ENCODE results near the gene PPP1R3F. TPM values are rescaled to one million over a fixed set of nuclear protein-coding genes. Genes with fewer than 3 reads are reported as not detected.

PPP1R3F gene, protein sequence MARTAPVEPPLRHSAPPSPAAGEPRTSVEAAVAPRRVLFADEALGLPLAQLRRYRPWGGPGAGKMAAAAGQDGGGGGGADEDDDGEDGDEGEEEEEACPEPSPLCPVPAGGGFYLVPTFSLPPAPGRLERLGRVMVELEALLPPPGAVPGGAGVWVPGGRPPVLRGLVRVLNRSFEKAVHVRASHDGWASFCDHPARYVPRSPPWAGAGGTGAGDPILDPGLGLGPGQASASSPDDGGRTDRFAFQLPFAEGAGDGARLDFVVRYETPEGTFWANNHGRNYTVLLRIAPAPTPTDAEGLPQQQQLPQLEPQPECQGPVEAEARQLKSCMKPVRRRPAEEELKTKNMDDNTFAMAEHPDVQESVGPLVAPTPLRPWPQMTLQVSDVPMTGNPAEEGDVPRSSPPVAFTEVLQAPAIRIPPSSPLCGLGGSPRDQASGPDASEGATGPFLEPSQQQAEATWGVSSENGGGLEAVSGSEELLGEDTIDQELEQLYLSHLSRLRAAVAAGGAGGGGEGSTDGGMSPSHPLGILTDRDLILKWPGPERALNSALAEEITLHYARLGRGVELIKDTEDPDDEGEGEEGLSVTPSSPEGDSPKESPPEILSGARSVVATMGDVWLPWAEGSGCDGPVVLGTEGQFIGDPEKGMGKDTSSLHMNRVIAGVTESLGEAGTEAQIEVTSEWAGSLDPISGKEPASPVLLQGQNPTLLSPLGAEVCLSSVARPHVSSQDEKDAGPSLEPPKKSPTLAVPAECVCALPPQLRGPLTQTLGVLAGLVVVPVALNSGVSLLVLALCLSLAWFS
- 17.1 TPM for total RNA-seq

- DNase-seq (ENCODE audit: low spot score in 2 of 2) (no peak), FAIRE-seq (no peak)
These were observed at the start of gene PPP1R3F for GRCh38 chrX:49269767-49270248. PPP1R3F (plus strand) TSS chrX:49269793; CDS start chrX:49269870, 77 bp downstream.

- DNase-seq (ENCODE audit: low spot score in 2 of 2) (no peak), FAIRE-seq (no peak)
These were observed 49.5 kb upstream of the PPP1R3F start for GRCh38 chrX:49220100-49220499.

GRCh38 chrX:49221868-49222267 lies 47.7 kb upstream of the PPP1R3F start:
- no peak for FAIRE-seq

GRCh38 chrX:49225858-49226257 lies 43.7 kb upstream of the PPP1R3F start:
- no peak for FAIRE-seq

More at GRCh38 chrX:49221868-49222267, 47.7 kb upstream of the PPP1R3F start:
- no peak for DNase-seq (ENCODE audit: low spot score in 2 of 2)

GRCh38 chrX:49226946-49227345 lies 42.6 kb upstream of the PPP1R3F start:
- DNase-seq (ENCODE audit: low spot score in 2 of 2): no peak
- FAIRE-seq: no peak

More at GRCh38 chrX:49225858-49226257, 43.7 kb upstream of the PPP1R3F start:
- no peak for DNase-seq (ENCODE audit: low spot score in 2 of 2)

- DNase-seq (ENCODE audit: low spot score in 2 of 2) (no peak), FAIRE-seq (no peak)
These were observed 41.9 kb upstream of the PPP1R3F start for GRCh38 chrX:49227726-49228125.

GRCh38 chrX:49228185-49228584 lies 41.4 kb upstream of the PPP1R3F start:
- DNase-seq (ENCODE audit: low spot score in 2 of 2): no peak
- no peak for FAIRE-seq

DNA sequence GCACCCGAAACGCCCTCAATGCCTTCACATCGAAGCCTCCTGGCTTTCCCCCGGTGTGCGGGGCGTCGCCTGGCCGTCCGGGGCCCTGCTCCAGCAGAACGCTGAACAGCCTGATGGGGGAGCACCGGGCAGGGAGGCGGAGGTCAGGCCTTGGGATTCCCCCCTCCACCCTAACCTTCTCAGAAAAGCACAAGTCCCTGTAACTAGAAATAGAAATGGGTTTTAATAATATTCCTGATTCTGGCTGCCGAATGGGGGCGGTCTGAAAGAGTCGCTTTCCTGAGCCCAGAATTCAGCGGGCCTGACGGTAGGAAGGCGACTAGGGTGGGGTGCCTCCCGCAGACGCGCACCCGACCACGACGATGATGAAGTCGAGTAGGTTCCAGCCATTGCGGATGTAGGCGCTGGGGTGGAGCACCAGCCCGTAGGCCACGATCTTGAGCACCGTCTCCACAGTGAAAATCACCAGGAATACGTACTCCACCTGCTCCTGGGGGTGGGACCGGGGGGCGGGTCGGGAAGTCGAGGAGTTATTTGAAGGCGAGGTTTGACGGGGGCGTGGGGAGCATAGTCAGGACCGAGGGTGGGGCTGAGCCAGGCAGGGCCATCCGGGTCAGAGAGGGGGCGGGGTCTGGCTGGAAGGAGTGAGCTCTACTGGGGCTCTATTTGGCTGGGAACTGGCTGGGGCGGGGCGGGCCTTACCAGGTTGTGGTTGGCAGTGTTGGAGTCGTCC lies 38.9 kb upstream of the PPP1R3F start:
- DNase-seq (ENCODE audit: low spot score in 2 of 2): peak in 1 of 2 donors; percentile 29
- no peak for FAIRE-seq

- no peak for FAIRE-seq
- DNase-seq (ENCODE audit: low spot score in 2 of 2): no peak
These were observed 38.1 kb upstream of the PPP1R3F start for GRCh38 chrX:49231333-49232000.

GRCh38 chrX:49232525-49232924 lies 37.1 kb upstream of the PPP1R3F start:
- DNase-seq (ENCODE audit: low spot score in 2 of 2) (no peak), FAIRE-seq (no peak)

DNA sequence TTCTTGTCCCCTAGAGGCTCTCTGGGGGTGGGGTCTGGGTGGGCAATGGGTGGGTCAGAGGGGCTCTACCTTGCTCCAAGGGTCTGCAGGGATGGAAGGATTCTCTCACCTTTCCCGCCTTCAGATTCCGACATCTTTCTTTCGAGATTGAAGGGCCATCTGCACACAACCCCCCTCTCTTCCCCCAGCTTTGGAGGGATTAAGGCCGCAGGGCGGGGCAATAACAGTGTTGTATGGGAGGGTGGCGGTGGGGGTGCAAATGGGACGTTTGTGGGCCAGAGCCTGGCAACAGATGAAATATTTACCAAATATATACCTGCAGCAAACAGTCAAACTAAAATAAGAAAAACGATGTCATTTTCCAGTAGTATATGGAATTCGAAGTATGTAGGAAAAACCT lies 36.4 kb upstream of the PPP1R3F start, which contains the start of gene CACNA1F:
CACNA1F (minus strand) TSS at position 165 of the 400 bp plus-strand sequence; CDS start at position 134, 31 bp downstream.
- FAIRE-seq (no peak), DNase-seq (ENCODE audit: low spot score in 2 of 2) (no peak)

- FAIRE-seq (no peak), DNase-seq (ENCODE audit: low spot score in 2 of 2) (no peak)
These were observed 35.6 kb upstream of the PPP1R3F start for GRCh38 chrX:49233887-49234555.

DNA sequence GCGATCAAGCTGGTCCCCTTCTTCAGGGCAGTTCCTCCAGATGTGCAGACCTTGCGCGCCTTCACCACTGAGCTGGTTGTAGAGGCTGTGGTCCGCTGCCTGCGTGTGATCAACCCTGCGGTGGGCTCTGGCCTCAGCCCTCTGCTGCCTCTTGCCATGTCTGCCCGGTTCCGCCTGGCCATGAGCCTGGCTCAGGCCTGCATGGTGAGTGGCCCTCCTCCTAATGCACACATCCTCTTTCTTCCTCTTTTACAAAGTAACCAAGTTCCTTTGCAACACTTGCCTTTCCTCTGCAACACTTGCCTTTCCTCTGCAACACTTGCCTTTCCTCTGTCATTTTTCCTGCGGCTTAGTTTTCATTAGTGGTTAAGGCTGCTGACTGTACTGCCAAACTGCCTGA lies 32.5 kb upstream of the PPP1R3F start:
- FAIRE-seq: no peak

DNA sequence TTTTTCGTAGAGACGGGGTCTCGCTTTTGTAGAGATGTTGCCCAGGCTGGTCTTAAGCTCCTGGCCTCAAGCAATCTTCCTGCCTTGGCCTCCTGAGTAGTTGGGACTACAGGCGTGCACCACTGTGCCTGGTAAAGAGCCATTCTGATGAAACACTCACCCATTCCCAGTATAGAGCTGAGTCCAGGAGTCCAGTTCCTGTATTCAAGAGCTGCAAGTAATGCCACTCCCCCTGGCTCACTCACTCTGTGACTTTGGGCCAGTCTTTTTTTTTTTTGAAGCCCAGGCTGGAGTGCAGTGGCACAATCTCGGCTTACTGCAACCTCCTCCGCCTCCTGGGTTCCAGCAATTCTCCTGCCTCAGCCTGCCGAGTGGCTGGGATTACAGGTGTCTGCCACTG lies 30.9 kb upstream of the PPP1R3F start:
- DNase-seq (ENCODE audit: low spot score in 2 of 2) (no peak), FAIRE-seq (no peak)

More for the DNA sequence above, 32.5 kb upstream of the PPP1R3F start:
- no peak for DNase-seq (ENCODE audit: low spot score in 2 of 2)

DNA sequence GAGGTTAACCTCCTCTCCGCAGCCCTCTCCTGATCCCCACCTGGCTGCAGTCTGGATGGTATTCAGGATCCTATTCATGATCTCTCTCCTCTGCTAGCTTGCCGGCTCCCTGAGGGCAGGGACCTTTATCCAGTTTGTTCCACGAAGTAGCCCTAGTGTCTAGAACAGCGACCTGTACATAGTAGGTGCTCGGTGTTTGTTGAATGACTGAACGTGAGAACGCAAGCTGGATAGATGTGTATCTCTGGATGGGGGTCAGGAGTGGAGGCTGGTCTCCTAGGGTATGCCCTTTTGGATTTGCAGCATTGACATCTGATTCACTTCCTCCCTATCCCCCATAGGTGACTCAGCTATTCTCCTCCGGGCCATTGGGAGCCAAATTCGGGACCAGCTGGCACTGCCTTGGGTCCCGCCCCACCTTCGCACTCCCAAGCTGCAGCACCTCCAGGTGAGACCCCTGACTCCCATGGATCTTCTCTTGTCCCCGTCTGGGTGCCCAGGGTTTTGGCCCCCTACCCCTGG lies 27.0 kb upstream of the PPP1R3F start:
- DNase-seq (ENCODE audit: low spot score in 2 of 2) (no peak), FAIRE-seq (no peak)

DNA sequence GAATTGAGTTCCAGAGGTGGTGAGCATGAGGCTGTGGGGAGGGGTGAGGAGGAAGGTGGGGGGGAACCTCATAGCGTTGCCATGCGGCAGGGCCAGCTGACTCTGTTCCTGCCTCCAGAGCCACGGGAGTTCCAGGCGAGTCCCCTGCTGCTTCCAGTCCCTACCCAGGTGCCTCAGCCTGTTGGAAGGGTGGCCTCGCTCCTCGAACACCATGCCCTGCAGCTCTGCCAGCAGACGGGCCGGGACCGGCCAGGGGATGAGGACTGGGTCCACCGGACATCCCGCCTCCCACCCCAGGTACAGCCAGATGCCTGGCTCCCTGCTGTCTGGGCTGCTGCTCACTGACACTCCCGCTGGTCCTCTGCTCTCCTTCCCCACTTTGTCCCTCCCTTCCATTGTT lies 26.4 kb upstream of the PPP1R3F start:
- FAIRE-seq (no peak), DNase-seq (ENCODE audit: low spot score in 2 of 2) (no peak)

DNA sequence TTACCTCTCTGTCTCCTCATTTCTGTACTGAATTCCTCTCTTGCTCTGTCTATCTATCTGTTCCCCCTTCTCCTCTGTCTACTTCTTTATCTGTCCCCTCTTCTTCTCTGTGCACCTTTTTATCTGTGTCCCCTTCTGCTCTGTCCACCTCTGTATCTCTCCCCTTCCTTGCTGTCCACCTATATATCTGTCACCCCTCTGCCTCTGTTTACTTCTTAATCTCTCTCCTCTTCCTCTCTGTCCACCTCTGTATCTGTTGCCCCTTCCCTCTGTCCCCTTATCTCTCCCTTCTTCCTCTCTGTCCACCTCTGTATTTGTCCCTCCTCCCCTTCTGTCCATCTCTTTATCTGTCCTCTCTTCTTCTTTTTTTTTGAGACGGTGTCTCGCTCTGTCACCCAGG lies 25.4 kb upstream of the PPP1R3F start:
- DNase-seq (ENCODE audit: low spot score in 2 of 2) (no peak), FAIRE-seq (no peak)

DNA sequence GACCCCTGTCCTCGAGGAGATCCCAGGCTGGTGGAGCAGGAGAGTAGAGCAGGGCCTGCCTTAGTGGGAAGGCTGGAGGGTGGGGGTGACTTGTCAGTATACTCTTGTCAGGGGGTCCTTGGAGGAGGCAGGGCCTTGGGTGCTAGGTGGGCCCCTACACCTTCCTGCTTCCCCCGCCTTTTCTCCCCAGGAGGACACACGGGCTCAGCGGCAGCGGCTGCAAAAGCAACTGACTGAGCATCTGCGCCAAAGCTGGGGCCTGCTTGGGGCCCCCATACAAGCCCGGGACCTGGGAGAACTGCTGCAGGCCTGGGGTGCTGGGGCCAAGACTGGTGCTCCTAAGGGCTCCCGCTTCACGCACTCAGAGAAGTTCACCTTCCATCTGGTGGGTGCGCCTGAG lies 23.1 kb upstream of the PPP1R3F start:
- DNase-seq (ENCODE audit: low spot score in 2 of 2) (no peak), FAIRE-seq (no peak)

- no peak for FAIRE-seq
These were observed 22.2 kb upstream of the PPP1R3F start for GRCh38 chrX:49247346-49247745.

More at GRCh38 chrX:49247346-49247745, 22.2 kb upstream of the PPP1R3F start:
- no peak for DNase-seq (ENCODE audit: low spot score in 2 of 2)

All from frontal cortex (tissue), 4 donors.